HG03439 (cell line): ENCODE data around the gene NRP2.

Experiments
- ATAC-seq: cut with Tn5 transposase; IDR thresholded peaks from one replicate; pipeline ENCODE4 v1.9.1; 2021; ENCODE audit warnings: mild to moderate bottlenecking, moderate library complexity; ENCODE audit not compliant: unreplicated experiment

The NRP2 gene

GRCh38 chr2:205728366-205728765 lies 46.1 kb downstream of the NRP2 start:
- no peak for ATAC-seq

DNA sequence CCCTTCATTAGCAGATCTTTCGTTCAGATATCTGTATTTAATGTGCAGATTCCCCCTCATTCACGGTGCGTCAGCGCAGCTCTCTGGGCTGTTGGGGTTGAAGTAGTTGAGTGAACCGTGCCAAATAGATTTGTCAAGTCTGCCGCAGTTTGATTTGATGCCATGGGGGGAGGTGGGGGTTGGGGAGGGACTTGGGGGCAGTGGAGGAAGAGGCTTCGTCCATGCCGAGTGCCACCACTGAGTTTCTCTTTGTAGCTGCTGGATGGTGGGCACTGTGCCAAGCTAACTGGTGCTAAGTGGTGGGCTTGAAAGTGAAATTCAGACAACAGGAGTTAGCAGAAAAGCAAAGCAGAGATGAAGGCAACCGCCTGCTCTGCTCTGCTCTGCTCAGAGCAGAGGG lies 47.9 kb downstream of the NRP2 start:
- no peak for ATAC-seq

DNA sequence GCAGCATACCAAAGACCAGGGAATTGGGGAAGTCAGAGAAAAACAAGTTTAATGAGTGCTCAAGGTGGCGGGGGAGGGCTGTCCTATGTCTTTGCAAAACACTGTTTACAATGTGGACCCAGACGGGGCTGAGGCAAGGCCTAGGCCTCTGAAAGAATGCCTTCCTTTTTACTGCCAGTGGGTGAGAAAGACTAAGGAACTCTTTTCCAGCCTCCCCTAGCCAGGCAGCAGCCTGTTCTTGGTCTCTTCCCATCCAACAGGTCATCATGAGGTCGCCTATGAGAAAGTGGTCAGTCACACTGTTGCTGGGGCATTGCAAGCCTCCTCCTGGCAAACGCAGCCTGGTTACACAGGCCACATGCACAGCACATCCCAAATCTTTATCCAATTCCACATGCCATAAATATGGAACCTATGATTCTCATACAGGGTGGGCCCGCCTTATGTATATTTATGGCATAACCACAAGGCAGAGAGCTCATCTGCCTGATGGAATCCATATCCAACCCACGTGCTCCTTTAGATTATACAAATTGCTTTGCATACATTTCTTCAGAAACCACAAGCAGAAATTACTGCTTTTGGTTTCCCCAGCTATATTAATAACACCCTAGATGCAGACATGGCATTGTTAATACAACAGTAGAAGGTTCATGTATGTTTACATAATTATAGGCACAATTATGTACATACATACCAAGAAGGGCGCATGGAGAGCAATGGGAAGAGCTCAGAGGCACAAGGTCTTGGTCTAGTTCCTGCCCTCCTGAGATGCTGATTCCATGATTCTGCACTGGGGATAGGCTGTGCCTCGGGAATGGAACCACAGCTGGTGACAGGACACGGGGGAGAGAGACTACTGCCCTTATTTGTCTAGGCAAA lies 48.6 kb downstream of the NRP2 start:
- no peak for ATAC-seq

DNA sequence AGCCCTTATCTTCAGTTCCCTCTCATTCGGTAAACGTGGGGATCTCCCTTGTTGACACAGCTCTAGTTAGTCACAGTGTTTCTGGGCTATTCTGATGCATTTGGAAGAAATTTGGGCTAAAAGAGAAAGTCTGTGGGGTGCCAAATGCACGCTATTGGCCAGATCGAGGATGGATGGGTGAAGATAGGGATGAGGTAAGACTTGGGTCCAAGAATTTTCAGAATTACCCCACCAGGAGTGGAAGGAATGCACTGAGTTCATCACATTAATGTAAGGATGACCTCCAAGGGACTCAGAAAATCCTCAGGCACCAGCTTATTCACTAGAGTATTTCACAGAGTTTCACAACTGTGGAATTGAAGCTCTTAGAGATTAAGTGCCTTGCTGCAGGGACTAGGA lies 49.3 kb downstream of the NRP2 start:
- ATAC-seq, result no peak

GRCh38 chr2:205732314-205732713 lies 50.0 kb downstream of the NRP2 start:
- no peak for ATAC-seq

GRCh38 chr2:205733082-205733481 lies 50.8 kb downstream of the NRP2 start:
- no peak for ATAC-seq

DNA sequence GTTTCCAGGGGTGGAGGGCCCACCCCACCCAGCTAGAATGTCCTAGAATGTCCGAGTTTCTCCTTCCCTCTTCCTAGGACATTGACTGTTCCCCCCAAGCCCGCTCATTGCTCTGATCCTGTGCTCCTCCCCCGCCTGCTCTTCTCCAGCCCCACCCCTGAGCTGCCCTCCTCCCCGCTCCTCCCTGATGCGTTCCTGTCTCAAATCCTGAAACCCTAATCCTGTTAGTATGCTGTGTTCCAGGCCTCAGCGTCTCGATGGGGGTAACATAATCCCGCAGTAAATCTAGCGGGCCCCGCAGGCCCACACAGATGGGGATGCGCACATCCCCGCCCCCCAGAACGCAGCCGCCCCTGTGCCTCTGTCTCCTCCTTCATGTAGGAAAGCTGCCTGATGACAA lies 51.3 kb downstream of the NRP2 start:
- ATAC-seq, result no peak

DNA sequence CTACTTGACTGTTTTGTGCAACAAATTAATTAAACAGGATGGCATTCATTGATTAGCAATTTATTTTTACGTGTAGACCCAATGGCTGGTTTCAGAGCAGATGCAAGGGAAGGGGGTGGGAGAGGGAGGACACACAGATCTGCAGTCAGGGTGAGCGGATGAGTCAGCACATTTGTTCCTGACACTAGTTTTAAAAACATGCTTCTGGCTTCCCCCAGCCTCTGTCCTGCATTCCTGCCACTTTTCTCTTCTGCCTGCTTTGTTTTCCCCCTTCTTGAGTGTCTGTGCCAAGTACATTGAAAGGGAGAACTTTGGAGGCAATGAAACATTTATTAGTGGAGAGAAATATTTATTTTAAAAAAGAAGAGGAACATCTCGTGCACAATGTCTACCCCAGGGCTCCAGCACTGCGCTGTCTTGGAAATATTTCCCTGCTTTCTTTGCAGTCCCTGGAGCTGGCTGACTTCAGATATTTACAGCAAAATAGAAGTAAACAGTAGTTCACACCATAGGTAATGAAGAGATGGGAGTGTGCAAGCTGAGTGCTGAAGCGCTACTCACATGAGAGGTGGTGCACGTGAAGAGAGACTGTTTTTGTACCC lies 52.2 kb downstream of the NRP2 start:
- no peak for ATAC-seq

GRCh38 chr2:205738117-205738968 lies 56.0 kb downstream of the NRP2 start:
- ATAC-seq, result no peak

GRCh38 chr2:205739620-205740019 lies 57.3 kb downstream of the NRP2 start:
- no peak for ATAC-seq

- ATAC-seq, result no peak
Measured at GRCh38 chr2:205740381-205740780, 58.1 kb downstream of the NRP2 start.

GRCh38 chr2:205741256-205741978 lies 59.1 kb downstream of the NRP2 start:
- ATAC-seq, result no peak

GRCh38 chr2:205743137-205743536 lies 60.8 kb downstream of the NRP2 start:
- no peak for ATAC-seq

DNA sequence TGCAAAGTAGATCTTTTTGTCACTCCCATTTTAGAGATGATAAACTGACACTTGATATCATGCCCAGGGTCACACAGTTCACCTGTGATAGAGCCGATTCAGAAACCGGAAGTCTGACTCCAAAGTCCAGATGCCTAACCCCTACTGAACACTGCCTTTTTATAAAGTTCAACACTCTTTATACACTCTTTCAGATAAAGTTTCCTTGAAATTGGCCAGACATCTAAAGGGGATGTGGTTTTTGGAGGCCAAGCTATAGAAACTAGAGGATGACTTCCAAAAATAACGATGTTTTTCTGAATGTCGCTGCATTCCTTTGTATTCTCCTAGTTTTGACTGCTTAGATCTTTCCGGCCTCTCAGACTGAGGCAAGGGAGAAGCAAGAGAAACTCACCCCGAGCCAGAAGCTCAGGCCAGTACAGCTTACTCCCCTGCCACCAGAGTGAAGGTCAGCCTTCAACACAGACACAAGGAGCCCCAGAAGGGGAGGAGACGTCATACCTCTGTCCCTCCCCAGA lies 61.8 kb downstream of the NRP2 start:
- ATAC-seq, result no peak

DNA sequence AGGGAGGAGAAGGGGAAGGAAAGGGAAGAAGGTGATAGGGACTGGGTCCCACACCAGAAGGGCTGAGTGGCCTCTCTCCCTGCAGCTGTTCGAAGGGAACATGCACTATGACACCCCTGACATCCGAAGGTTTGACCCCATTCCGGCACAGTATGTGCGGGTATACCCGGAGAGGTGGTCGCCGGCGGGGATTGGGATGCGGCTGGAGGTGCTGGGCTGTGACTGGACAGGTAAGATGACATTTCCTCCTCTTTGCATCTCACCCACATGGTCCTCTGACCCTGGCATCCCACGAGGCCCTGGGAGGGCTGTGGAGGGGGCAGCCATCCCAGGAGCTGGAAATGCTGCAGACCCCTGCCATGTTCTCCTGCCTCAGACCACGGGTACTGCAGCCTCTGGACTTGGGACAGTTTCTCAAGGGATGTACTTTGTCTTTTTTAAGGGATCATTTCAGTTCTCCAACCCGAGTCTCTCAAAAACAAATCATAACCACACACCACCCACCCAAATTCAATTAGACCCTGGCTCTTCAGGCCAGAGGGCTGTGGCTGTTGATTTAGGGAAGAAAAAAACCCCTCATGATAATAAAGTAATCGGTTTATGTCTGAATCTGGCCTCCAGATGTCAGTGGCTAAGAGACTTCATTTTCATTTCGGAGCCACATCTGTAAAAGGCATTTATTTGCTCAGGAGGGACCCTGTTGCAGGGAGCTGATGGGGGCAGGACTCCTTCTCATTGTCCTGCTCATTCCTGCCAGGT lies 63.5 kb downstream of the NRP2 start:
- no peak for ATAC-seq

DNA sequence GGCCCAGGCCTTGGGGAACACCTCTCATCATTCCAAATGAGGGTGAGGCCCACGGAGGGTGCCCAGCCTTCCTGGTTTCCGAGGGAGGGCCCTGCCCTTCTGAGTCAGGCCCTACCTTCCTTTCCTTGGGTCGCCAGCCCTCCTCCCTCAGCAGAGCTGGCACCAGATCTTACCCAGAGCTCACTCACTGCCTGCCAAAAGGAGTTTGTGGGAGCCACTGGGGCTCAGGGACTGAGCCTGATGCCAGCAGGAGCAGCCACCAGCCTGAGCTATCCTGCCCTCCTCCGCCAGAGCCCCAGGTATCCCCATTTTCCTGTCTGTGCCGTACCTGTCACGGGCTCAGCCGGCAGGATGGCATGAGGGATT lies 64.1 kb downstream of the NRP2 start:
- no peak for ATAC-seq

- ATAC-seq, result no peak
Measured at GRCh38 chr2:205747829-205748386, 65.6 kb downstream of the NRP2 start.

GRCh38 chr2:205748639-205749038 lies 66.3 kb downstream of the NRP2 start:
- no peak for ATAC-seq

DNA sequence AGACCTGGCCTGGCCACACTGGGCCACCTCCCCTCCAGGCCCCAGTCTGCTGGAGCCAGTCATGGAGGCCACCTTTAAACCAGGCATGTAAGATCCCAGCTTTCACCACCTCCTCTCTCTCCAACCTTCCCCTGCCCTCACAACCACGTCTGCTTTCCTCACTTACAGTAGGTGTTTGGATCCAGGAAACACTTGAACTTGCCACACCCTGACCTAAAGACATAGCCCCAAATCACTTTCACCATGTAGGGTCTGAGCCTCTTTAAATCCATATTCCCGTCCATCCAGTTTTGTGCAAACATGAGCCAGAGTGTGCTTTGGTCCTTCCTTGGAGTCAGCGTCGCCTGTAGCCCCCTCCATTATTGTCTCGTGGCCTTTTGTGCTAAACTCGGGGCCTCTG lies 66.8 kb downstream of the NRP2 start:
- ATAC-seq, result no peak

- no peak for ATAC-seq
Measured at GRCh38 chr2:205750797-205751196, 68.5 kb downstream of the NRP2 start.
